ENCODE data around the gene SLC22A13.
"Not testable (repeated sequence)": the region's sequence is repeated elsewhere in the genome, so short reads cannot be mapped to it uniquely, and the experiment has no call there.

Gene SLC22A13, protein sequence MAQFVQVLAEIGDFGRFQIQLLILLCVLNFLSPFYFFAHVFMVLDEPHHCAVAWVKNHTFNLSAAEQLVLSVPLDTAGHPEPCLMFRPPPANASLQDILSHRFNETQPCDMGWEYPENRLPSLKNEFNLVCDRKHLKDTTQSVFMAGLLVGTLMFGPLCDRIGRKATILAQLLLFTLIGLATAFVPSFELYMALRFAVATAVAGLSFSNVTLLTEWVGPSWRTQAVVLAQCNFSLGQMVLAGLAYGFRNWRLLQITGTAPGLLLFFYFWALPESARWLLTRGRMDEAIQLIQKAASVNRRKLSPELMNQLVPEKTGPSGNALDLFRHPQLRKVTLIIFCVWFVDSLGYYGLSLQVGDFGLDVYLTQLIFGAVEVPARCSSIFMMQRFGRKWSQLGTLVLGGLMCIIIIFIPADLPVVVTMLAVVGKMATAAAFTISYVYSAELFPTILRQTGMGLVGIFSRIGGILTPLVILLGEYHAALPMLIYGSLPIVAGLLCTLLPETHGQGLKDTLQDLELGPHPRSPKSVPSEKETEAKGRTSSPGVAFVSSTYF

DNA sequence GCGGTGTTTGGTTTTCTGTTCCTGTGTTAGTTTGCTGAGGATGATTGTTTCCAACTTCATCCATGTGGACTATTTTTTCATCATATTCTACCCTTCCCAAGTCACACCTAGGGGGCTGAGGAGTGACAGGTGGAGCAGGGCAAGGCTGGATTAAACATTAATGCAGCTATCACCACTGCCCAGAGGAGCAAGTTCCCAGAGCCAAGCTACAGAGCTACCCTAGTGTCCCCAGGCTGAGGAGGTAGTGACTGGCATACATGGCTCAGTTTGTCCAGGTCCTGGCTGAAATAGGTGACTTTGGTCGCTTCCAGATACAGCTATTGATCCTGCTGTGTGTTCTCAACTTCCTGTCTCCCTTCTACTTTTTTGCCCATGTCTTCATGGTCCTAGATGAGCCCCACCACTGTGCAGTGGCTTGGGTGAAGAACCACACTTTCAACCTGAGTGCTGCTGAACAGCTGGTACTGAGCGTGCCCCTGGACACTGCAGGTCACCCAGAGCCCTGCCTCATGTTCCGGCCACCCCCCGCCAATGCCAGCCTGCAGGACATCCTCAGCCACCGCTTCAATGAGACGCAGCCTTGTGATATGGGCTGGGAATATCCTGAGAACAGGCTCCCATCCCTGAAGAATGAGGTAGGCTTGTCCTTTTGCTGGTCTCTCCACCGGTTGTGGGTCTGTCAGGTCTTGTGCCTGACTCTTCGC is at the start of gene SLC22A13:
Gene SLC22A13, plus strand, starts transcription at position 209 of the 704 bp plus-strand sequence. Its CDS starts 49 bp downstream, at position 258.
- DNase-seq (ENCODE audit: low read depth), result no peak

DNA sequence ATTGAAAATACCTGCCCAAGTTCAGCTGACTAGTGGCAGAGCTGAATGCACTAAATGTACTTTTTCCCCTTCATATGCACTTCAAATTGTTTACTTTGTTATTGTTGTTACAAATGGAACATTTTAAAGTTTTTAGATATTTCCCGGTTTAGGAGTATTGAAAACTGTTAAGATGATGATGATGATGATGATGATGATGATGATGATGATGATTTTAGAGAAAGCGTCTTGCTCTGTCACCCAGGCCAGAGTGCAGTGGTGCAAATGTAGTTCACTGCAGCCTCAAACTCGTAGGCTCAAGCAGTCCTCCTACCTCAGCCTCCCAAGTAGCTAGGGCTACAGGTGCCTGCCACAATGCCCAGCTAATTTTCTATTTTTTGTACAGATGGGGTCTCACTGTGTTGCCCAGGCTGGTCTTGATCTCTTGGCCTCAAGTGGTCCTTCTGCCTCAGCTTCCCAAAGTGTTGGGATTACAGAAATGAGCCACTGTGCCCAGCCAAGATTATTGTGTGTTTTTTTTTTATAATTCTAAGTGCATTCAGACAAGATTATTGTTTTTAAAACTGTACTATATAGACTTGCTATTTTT is 45.9 kb upstream of the SLC22A13 start:
- no peak for DNase-seq (ENCODE audit: low read depth)

DNA sequence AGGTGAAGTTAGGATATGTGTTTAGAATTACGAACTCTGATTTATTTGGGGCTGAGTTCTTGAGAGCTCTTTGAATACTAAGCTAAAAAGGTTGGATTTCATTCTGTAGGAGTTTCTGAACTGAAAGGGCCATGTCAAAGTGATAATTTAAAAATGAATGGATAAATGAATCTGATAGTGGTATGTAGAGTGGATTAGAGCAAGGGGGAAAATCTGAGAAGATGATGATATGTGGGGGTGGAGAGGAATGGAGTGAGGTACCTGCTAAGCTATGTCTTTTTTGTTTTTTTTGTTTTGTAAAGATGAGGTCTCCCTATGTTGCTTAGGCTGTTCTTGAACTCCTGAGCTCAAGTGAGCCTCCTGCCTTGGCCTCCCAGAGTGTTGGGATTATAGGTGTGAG is 44.6 kb upstream of the SLC22A13 start:
- no peak for DNase-seq (ENCODE audit: low read depth)

DNA sequence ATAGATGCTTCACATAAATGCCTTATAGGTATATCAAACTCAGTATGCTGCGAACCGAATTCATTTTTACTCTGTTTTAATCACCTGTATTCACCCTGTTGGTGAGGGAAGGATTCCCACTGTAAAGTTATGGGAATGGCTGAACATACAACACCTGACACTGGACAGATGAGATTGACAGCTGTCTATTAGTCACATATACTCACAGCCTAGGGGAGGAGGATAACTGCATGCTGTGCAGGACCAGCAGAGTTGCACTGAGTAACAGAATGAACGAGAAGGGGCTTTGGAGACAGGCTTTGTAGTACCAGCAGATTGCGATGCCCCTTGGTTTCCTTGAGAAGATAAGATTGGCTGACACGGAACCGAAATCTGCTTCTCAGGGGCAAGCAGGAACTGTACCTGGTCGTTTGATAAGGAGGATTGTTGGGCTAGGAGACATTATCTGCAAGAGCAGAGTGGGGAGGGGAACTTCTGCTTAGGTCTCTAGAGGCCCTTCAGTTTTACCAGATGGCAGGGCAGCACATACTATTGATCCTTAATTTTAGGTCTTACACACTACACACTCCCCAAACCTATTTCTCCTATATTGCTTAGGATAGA is 43.5 kb upstream of the SLC22A13 start:
- DNase-seq (ENCODE audit: low read depth), result no peak

DNA sequence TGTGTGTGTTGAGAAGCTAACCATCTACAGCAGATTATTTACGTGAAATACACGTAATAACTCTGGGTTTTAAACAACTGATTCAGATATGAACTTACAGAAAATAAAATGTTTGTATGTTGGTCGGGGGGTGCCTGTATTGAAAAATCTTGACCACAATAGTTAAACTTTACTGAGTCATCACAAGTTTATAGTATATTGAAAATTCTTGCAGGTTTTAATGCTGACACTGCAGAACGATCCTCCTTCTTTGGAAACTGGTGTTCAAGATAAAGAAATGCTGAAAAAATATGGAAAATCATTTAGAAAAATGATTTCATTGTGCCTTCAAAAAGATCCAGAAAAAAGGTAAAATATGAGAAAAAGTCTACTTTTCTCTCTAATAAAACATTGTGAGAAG is 41.3 kb upstream of the SLC22A13 start:
- no peak for DNase-seq (ENCODE audit: low read depth)

DNA sequence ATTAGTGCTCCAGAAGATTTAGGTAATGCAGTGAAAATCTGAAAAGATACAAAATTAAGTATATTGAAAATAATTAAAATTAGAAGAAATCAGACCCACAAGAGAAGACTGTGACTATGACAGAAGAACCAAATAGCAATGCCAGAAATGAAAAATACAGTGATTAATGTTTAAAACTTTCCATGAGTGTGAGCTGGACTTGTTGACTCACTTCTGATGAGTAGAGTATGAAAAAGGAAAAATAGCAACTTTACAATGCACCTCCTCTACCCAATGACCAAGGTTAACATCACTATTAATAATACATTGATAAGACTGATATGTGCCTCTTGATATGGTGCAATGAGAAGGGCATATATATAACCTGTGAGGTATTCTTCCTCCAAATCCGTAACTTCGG is 39.3 kb upstream of the SLC22A13 start:
- DNase-seq (ENCODE audit: low read depth), result no peak

DNA sequence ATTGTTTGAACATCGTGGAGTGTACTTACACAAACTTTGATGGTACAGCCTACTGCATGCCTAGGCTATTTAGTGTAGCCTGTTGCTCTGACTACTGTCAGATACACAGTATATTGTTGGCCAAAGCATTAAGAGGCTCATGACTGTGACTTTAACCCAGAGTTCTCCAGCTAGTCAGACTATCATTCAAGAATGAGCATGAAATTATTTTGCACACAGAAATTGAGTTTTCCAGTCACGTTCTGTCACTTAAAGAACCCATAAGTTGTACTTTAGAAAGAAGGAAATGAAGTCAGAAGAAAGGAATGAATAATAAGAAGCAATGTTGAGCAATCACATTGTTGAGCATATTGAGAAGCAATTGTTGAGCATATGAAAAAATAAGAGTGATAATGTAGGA is 37.6 kb upstream of the SLC22A13 start:
- peak; percentile 39 for DNase-seq (ENCODE audit: low read depth)

DNA sequence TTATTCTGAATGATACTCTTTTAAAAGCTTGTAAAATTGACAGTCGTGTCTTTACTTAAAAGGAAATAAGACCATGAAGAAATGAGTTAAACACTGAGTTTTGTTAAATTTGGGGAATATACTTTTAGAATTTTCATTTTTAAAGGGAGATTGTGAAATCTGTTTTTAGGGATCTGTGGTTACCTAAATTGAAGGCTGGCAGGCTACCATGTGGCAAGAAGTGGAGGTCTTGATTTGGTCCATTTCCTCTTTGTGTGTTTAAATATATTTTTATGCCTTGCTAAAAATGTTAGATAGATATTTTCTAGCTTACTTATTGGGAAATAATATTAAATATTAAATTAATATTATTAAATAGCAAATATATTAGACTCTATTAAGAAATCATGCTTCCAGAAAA is 36.6 kb upstream of the SLC22A13 start:
- no peak for DNase-seq (ENCODE audit: low read depth)

DNA sequence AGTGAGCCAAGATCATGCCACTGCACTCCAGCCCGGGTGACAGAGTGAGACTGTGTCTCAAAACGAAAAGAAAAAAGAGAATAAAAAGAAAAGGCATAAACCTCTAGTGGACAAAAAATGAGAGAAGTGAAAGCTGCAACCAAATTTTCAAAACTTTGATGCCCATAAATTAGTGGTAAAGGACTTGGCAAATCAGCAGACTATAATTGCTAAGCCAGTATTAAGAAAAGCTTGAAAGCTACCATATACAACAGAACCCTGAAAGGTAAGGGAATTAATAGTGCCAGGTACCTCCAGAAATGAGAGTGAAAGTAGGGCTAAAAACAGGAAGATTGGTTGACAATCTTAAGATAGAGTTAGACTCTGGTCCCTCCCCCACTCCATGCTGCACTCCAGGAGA is 32.9 kb upstream of the SLC22A13 start:
- DNase-seq (ENCODE audit: low read depth), result no peak

DNA sequence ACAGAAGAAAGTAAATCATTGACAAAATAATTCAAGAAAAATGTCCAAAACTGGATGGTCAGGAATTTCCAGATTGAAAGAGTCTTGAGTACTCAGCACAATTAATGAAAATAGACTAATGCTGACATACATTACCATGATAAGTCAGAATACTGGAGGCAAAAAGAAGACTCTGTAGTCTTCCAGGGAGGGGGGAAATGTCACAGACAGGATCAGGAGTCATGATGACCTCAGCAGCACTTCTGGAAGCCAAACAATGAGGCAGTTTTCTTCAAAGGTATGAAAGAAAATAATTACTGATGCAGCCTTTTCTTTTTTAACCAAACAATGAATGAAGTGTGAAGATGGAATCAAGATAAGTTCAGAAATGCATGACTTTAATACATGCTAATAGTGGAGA is 30.1 kb upstream of the SLC22A13 start:
- no peak for DNase-seq (ENCODE audit: low read depth)

DNA sequence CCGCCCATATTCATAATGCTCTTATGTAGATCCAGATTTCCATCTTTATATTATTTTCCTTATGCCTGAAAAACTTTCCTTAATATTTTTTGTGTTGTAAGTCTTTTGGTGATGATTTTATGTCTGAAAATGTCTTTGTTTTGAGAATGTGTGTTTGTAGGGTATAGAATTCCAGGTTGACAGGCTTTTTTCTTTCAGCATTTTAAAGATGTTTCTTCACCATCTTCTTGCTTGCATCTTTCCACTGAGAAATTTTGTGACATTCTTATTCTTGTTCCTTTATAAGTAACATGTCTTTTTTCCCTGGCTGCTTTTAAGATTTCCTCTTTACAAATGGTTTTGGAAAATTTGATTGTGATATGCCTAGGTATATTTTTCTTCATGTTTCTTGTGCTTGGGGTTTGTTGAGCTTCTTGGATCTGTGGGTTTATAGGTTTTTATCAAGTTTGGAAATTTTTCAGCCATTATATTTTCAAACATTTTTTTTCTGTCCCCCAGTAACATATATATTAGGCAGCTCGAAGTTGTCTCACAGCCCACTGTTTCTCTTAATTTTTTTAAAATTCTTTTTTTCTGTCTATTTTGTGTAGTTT is 27.1 kb upstream of the SLC22A13 start:
- no peak for DNase-seq (ENCODE audit: low read depth)

DNA sequence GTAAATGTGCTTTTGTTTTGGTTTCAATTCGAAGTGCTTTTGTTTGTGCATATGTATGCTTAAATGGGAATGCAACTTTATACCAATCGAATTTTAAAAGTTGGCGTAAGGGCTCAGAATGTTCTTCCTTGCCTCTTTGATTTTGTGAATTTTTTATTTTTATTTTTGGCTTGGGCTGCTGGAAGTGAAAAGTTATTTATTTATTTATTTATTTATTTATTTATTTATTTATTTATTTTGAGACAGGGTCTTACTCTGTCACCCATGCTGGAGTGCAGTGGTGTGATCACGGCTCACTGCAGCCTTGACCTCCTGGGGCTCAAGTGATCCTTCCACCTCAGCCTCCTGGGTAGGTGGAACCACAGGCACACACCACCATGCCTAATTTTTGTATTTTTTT is 22.8 kb upstream of the SLC22A13 start:
- DNase-seq (ENCODE audit: low read depth), result not testable (repeated sequence)

DNA sequence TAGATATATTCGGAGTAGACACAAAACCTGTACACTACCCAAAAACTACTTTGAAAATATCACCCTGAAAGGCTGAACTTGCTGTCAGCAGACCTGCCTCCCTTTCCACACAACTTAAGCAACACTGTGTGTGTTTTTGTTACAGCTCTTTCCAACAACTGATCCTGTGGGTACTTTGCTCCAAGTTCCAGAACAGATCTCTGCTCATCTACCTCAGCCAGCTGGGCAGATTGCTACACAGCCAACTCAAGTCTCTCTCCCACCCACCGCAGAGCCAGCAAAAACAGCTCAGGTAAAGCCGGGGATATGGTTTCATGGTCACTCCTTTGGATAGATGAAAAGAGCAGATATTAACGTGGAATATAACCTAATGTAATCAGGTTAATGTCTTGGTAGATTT is 19.7 kb upstream of the SLC22A13 start:
- DNase-seq (ENCODE audit: low read depth), result no peak

DNA sequence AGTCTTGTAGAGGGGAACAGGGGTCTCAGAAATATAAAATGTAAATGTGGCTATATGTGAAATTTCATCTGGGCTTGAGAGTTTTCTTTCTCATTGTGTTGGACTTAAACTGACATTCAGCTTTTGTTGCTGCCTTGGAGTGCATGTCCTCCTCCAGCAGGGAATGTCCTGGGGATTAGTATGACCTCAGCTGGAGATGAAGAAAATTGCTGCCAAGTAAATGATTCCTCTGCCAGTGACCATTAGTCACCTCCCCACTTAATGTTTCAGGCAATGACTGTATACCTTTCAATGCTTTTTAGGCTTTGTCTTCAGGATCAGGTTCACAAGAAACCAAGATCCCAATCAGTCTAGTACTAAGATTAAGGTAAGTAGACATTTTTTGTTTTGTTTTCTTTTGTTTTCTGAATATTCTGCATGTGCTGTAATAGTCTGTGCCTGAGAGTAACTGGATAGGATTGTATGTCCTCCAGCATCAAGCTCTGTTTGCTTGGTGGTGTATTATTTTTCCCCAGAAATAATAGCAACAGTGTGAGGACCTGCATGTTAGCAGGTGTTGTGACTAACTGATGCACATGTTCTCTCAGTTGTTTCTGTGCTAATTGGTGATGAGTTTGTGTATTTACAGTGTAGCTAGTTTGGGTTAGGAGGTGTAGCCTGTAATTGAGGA is 18.1 kb upstream of the SLC22A13 start:
- DNase-seq (ENCODE audit: low read depth), result peak; percentile 77

DNA sequence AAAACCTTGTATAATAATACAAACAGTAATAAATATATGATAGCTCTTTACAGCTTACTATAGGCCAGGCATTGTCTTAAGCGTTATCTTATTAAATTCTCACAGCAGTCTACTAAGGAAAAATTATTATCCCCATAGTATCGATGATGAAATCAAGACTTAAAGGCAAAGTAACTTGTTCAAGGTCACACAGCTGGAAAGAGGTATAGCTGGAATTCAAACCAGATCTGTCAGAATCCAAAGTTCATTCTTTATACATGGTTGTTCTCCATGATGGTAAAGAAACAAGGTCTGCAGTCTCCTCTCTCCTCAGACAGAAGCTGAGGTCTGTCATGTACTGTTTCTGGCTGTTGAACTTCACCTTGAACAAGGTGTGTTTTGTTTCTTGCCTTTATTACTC is 15.4 kb upstream of the SLC22A13 start:
- no peak for DNase-seq (ENCODE audit: low read depth)

DNA sequence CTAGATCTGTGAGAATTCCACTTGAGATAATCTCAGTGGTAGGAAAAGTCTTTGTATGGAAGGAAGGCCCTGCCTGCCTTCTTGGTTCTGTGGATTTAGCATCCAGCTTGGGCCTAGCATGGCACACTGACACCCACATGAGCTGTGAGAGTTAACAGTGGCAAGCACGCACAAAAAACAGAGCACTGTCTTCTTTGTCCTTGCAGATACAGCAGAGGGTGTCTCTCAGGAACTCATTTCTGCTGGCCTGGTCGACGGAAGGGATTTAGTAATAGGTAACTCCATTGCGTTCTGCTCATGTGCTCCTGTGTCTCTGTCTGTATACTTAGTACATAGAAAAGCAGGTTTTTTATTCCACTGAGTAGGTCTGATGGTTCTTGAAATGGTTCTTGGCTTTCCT is 14.4 kb upstream of the SLC22A13 start:
- no peak for DNase-seq (ENCODE audit: low read depth)

DNA sequence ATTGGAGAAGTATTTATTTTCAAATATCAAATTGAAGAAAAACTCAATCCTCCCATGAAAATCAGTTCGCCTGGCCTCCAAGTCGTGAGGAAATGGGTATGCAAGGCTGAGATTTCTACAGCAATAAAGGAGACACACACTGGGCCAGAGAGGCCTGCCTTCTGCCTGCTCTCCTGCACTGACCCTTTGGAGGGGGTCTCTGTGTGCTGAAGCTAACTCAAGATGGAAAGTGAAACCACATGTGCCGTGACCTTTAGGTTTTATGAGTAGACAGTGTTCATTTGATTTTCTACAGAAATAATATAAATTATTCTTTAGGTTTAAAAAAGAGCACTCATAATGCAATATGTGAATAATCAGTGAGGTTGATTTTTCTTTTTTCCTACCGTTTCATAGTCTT is 11.9 kb upstream of the SLC22A13 start:
- DNase-seq (ENCODE audit: low read depth), result no peak

DNA sequence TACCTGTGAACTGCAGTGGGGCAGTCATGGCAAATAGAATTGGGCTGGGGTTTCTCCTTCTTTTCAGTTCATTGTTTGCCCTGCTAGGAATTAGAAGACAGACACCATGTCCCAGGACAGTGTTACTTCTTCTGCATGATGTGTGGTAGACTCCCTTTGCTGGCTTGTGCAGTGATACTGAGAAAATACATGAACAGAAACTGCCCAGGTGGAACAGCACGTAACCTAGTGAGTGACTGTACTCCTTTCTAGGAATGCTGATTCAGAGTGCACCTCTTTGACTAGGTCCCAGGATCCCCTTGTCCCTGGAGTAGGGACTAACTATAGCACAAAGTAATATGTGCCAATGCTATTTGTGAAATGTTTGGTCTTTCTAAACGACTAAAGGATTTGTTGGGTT is 10.7 kb upstream of the SLC22A13 start:
- DNase-seq (ENCODE audit: low read depth), result no peak

DNA sequence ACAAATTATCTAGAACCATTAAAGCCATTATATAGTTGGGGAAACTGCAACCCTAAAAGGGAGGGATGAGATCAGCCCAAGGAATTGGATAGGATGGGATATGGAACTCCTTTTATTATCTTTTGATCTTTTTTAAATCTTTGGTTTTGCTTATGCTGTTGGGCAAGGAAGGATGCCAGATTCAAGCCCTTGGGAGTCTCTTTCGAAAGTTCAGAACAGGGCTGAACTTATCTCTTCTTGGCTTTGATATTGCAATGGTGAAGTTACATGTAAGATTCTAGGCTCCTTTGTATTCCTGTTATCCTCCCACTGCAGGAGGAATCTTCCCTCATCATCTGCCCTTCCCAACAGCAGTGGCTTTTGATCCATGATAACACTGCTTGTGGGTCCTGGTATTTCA is 10.0 kb upstream of the SLC22A13 start:
- no peak for DNase-seq (ENCODE audit: low read depth)

DNA sequence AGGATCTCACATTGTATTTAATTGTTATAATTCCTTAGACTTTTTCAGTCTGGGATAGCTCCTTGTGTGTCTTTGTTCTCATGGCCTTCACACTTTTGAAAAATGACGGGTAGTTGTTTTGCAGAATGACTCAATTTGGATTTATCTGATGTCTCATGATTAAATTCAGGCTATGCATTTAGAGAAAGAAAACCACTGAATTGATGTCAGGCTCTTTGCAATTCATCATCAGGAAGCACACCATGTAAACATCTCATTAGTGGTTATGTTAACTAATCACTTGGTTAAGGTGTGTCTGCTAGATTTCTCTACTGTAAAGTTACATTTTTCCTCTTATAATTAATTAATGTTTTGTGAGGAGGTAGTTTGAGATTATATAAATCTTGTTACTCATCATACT is 8.0 kb upstream of the SLC22A13 start:
- DNase-seq (ENCODE audit: low read depth), result no peak

DNA sequence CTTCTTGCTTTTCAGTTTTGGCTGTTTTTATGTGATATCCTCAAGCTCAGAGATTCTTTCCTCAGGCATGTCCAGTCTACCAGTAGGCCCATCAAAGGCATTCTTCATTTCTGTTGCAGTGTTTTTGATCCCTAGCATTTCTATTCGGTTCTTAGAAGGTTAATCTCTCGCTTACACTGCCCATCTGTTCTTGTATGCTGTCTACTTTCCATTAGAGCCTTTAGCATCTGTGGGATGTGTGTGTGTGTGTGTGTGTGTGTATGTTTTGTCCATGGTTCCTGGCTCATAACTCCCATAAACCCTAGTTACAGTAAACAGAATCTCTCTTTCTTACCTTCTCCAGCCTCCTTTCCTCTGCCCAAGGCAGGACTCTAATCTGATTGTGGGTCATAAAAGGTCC is 5.1 kb upstream of the SLC22A13 start:
- no peak for DNase-seq (ENCODE audit: low read depth)

DNA sequence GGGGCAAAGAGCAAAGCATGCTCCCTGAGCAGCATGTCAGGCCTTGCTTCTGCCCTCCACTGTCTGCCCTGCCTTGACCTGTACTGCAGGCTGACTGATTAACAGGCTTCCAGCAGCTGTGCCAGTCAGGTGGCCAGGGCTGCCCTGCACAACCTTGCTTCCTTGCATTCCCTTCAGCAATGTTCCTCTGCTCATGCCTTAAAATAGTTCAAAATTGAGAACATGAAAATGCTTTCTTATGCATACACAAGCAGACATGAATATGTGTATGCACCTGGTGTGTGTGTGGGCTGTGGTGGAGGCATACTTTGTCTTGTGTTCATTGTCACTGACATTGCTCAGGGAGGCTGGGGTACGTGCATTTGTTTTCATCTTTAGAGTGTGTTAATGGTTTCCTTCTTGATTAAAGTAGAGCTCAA is 1.2 kb upstream of the SLC22A13 start:
- DNase-seq (ENCODE audit: low read depth), result no peak
